ENCODE measurements around the gene UEVLD. TPM values are rescaled to one million over a fixed set of nuclear protein-coding genes. Genes with fewer than 3 reads are reported as not detected.
A peak's percentile ranks its signal among the peaks of the same experiment; 100 is the strongest.

Gene UEVLD
- total RNA-seq, 1 donor from 2014 or later = 15.6 TPM

GRCh38 chr11:18623707-18624106 is 35.2 kb upstream of the UEVLD start:
- peaks cover 9% of the 10 kb centered on the region for H3K36me3 Mint-ChIP-seq
- H3K9me3 Mint-ChIP-seq = peaks cover 12% of the 10 kb centered on the region
- H3K4me1 Mint-ChIP-seq = no peaks in the 10 kb centered on the region
- H3K27me3 Mint-ChIP-seq (ENCODE audit: low read depth) = no peaks in the 10 kb centered on the region
- H3K27ac Mint-ChIP-seq = no peak overlapping the region
- no peak overlapping the region for H3K4me3 Mint-ChIP-seq
- DNase-seq (ENCODE audit: low spot score in 2 of 2, unreplicated experiment in 2 of 2) = no peak
- no peak for TF ChIP-seq CTCF (IDR thresholded peaks at IDR 0.05; ENCODE audit: unreplicated experiment)

- DNase-seq (ENCODE audit: low spot score in 2 of 2, unreplicated experiment in 2 of 2) = no peak
- Mint-ChIP-seq H3K27me3 (ENCODE audit: low read depth) (no peaks in the 10 kb centered on the region), H3K9me3 (peaks cover 4% of the 10 kb centered on the region), H3K4me1 (peaks cover 7% of the 10 kb centered on the region), H3K27ac (peak overlapping the region; percentile 71), H3K36me3 (peaks cover 15% of the 10 kb centered on the region), H3K4me3 (no peak overlapping the region)
- no peak for TF ChIP-seq CTCF (IDR thresholded peaks at IDR 0.05; ENCODE audit: unreplicated experiment)
These were observed 29.9 kb upstream of the UEVLD start for GRCh38 chr11:18618342-18619025.

GRCh38 chr11:18617688-18618341 is 29.3 kb upstream of the UEVLD start:
- no peaks in the 10 kb centered on the region for H3K27me3 Mint-ChIP-seq (ENCODE audit: low read depth)
- H3K9me3 Mint-ChIP-seq = no peaks in the 10 kb centered on the region
- no peak for TF ChIP-seq CTCF (IDR thresholded peaks at IDR 0.05; ENCODE audit: unreplicated experiment)
- H3K36me3 Mint-ChIP-seq = peaks cover 11% of the 10 kb centered on the region
- DNase-seq (ENCODE audit: low spot score in 2 of 2, unreplicated experiment in 2 of 2) = no peak
- no peak overlapping the region for H3K4me3 Mint-ChIP-seq
- no peak overlapping the region for H3K27ac Mint-ChIP-seq
- peaks cover 7% of the 10 kb centered on the region for H3K4me1 Mint-ChIP-seq

- Mint-ChIP-seq H3K4me1 (peaks cover 7% of the 10 kb centered on the region), H3K27ac (no peak overlapping the region), H3K4me3 (no peak overlapping the region), H3K27me3 (ENCODE audit: low read depth) (no peaks in the 10 kb centered on the region), H3K9me3 (no peaks in the 10 kb centered on the region), H3K36me3 (peaks cover 15% of the 10 kb centered on the region)
- DNase-seq (ENCODE audit: low spot score in 2 of 2, unreplicated experiment in 2 of 2) = no peak
- no peak for TF ChIP-seq CTCF (IDR thresholded peaks at IDR 0.05; ENCODE audit: unreplicated experiment)
These were observed 27.3 kb upstream of the UEVLD start for GRCh38 chr11:18615628-18616392.

- Mint-ChIP-seq H3K4me3 (no peak overlapping the region), H3K36me3 (peaks cover 17% of the 10 kb centered on the region), H3K9me3 (no peaks in the 10 kb centered on the region), H3K27me3 (ENCODE audit: low read depth) (no peaks in the 10 kb centered on the region), H3K4me1 (peaks cover 7% of the 10 kb centered on the region), H3K27ac (no peak overlapping the region)
- no peak for DNase-seq (ENCODE audit: low spot score in 2 of 2, unreplicated experiment in 2 of 2)
- TF ChIP-seq CTCF (IDR thresholded peaks at IDR 0.05; ENCODE audit: unreplicated experiment) = no peak
These were observed 26.1 kb upstream of the UEVLD start for GRCh38 chr11:18614667-18615066.

Data from mesothelial cell of epicardium (in vitro differentiated cells).